H9 (cell line): ENCODE results near the gene GCC2. TPM values are rescaled to one million over a fixed set of nuclear protein-coding genes. Genes with fewer than 3 reads are reported as not detected.

Experiments
- DNase-seq: peaks from one replicate; pipeline ENCODE4 v3.0.0-alpha.2; 2017
- H2AFZ ChIP-seq: one replicate; pipeline ENCODE4 v1.6.1; 2013; ENCODE audit warnings: mild to moderate bottlenecking, low read length, control low read depth, moderate library complexity
- H2AK5ac ChIP-seq: 2 replicates; pipeline ENCODE4 v1.6.1; 2013; ENCODE audit warnings: low read length, control low read depth, mixed read lengths; ENCODE audit not compliant: insufficient read length
- H2BK120ac ChIP-seq: one replicate; pipeline ENCODE4 v1.6.1; 2013; ENCODE audit warnings: low read depth, mild to moderate bottlenecking, low read length, control low read depth, inconsistent platforms; ENCODE audit not compliant: poor library complexity, severe bottlenecking
- H2BK12ac ChIP-seq: 2 replicates; pipeline ENCODE4 v1.6.1; 2013; ENCODE audit warnings: low read length, control low read depth, mixed read lengths, low read depth; ENCODE audit not compliant: insufficient read length
- H2BK15ac ChIP-seq: 2 replicates; pipeline ENCODE4 v1.6.1; 2013; ENCODE audit warnings: low read depth, low read length, control low read depth
- H2BK20ac ChIP-seq: one replicate; pipeline ENCODE4 v1.6.1; 2013; ENCODE audit warnings: low read depth, mild to moderate bottlenecking, low read length, control low read depth, inconsistent platforms; ENCODE audit not compliant: poor library complexity, severe bottlenecking
- H2BK5ac ChIP-seq: 2 replicates; pipeline ENCODE4 v1.6.1; 2013; ENCODE audit warnings: low read length, control low read depth, mixed read lengths; ENCODE audit not compliant: insufficient read length
- H3K14ac ChIP-seq: 2 replicates; pipeline ENCODE4 v1.6.1; 2013; ENCODE audit warnings: low read length, control low read depth; ENCODE audit not compliant: insufficient read depth
- H3K18ac ChIP-seq: 2 replicates; pipeline ENCODE4 v1.6.1; 2013; ENCODE audit warnings: low read depth, mild to moderate bottlenecking, mixed read lengths, low read length, control low read depth; ENCODE audit not compliant: insufficient read length
- H3K23ac ChIP-seq: 2 replicates; pipeline ENCODE4 v1.6.1; 2013; ENCODE audit warnings: low read length, control low read depth, mixed read lengths, low read depth; ENCODE audit not compliant: insufficient read length
- H3K23me2 ChIP-seq: 2 replicates; pipeline ENCODE4 v1.6.1; 2013; ENCODE audit warnings: low read depth, mild to moderate bottlenecking, mixed read lengths, low read length, control low read depth; ENCODE audit not compliant: insufficient read length, poor library complexity, severe bottlenecking
- H3K27ac ChIP-seq: 2 replicates; pipeline ENCODE4 v1.5.1; 2013; ENCODE audit warnings: low read length, control low read depth, mixed read lengths, low read depth; ENCODE audit not compliant: insufficient read length
- H3K27me3 ChIP-seq: 2 replicates; pipeline ENCODE4 v1.6.1; 2013; ENCODE audit warnings: low read length, control low read depth, inconsistent platforms; ENCODE audit not compliant: insufficient read depth
- H3K4ac ChIP-seq: 2 replicates; pipeline ENCODE4 v1.6.1; 2013; ENCODE audit warnings: low read depth, mild to moderate bottlenecking, control low read depth, inconsistent platforms, low read length, moderate library complexity
- H3K4me1 ChIP-seq: 2 replicates; pipeline ENCODE4 v1.6.1; 2013; ENCODE audit warnings: low read length, control low read depth, inconsistent platforms; ENCODE audit not compliant: insufficient read depth
- H3K4me2 ChIP-seq: 2 replicates; pipeline ENCODE4 v1.6.1; 2013; ENCODE audit warnings: low read length, control low read depth, mixed read lengths; ENCODE audit not compliant: insufficient read length, insufficient read depth
- H3K56ac ChIP-seq: 2 replicates; pipeline ENCODE4 v1.6.1; 2013; ENCODE audit warnings: low read depth, mild to moderate bottlenecking, mixed read lengths, low read length, control low read depth; ENCODE audit not compliant: insufficient read length
- H3K79me1 ChIP-seq: 2 replicates; pipeline ENCODE4 v1.6.1; 2013; ENCODE audit warnings: low read depth, mild to moderate bottlenecking, moderate library complexity, low read length, control low read depth, inconsistent platforms; ENCODE audit not compliant: insufficient read depth, poor library complexity, severe bottlenecking
- H3K79me2 ChIP-seq: 2 replicates; pipeline ENCODE4 v1.6.1; 2013; ENCODE audit warnings: low read length, control low read depth, inconsistent platforms; ENCODE audit not compliant: insufficient read depth
- H3K9ac ChIP-seq: 2 replicates; pipeline ENCODE4 v1.6.1; 2013; ENCODE audit warnings: low read length, control low read depth, mixed read lengths; ENCODE audit not compliant: insufficient read length; ENCODE audit errors: extremely low read depth
- H3K9me3 ChIP-seq: one replicate; pipeline ENCODE4 v1.6.1; 2013; ENCODE audit warnings: low read depth, low read length, inconsistent platforms; ENCODE audit not compliant: control insufficient read depth
- H3T11ph ChIP-seq: one replicate; pipeline ENCODE4 v1.6.1; 2013; ENCODE audit warnings: mild to moderate bottlenecking, low read length, control low read depth, inconsistent platforms
- H4K20me1 ChIP-seq: one replicate; pipeline ENCODE4 v1.6.1; 2013; ENCODE audit not compliant: control insufficient read depth, insufficient read length, insufficient read depth
- H4K5ac ChIP-seq: 2 replicates; pipeline ENCODE4 v1.6.1; 2013; ENCODE audit warnings: low read depth, mild to moderate bottlenecking, mixed read lengths, low read length, control low read depth; ENCODE audit not compliant: insufficient read length
- H4K8ac ChIP-seq: replicated peaks from 2 replicates; pipeline ENCODE4 v1.6.1; 2013; ENCODE audit warnings: low read length, control low read depth, mixed read lengths, low read depth; ENCODE audit not compliant: insufficient read length
- H4K91ac ChIP-seq: 2 replicates; pipeline ENCODE4 v1.6.1; 2013; ENCODE audit warnings: low read depth, mild to moderate bottlenecking, moderate library complexity, mixed read lengths, low read length, control low read depth; ENCODE audit not compliant: insufficient read length
- H3K27ac Mint-ChIP-seq, 3 experiments: 2 replicates in 2 of 3; 3 replicates in 1 of 3; pipeline ENCODE4 v1.8.0; 2020 to 2021; ENCODE audit warnings: mixed read lengths in 3 of 3, mild to moderate bottlenecking in 1 of 3, moderate library complexity in 1 of 3
- H3K27me3 Mint-ChIP-seq: 2 replicates; pipeline ENCODE4 v1.8.0; 2021; ENCODE audit warnings: low read depth, mild to moderate bottlenecking, moderate library complexity, mixed read lengths
- H3K36me3 Mint-ChIP-seq, 3 experiments: 2 replicates in 2 of 3; 3 replicates in 1 of 3; pipeline ENCODE4 v1.8.0; 2020 to 2021; ENCODE audit warnings: low read depth in 3 of 3, mixed read lengths in 3 of 3; ENCODE audit not compliant: insufficient read depth in 1 of 3
- H3K4me1 Mint-ChIP-seq, 2 experiments: 2 replicates each; pipeline ENCODE4 v1.8.0; 2020; ENCODE audit warnings: mixed read lengths in 2 of 2
- H3K4me3 Mint-ChIP-seq, 2 experiments: 2 replicates in 1 of 2; 3 replicates in 1 of 2; pipeline ENCODE4 v1.8.0; 2020 to 2021; ENCODE audit warnings: mild to moderate bottlenecking in 2 of 2, mixed read lengths in 2 of 2, moderate library complexity in 1 of 2
- H3K9me3 Mint-ChIP-seq, 2 experiments: 2 replicates in 1 of 2; 3 replicates in 1 of 2; pipeline ENCODE4 v1.8.0; 2020; ENCODE audit warnings: mild to moderate bottlenecking in 2 of 2, mixed read lengths in 2 of 2, moderate library complexity in 1 of 2
- WGBS: extraction: QIAGEN DNeasy Blood & Tissue Kit; methylation state at CpG from one replicate; pipeline ENCODE4 v1.1.7; 2013; ENCODE audit warnings: missing lambda C conversion rate, low lambda C conversion rate, mixed read lengths; ENCODE audit not compliant: insufficient read length; ENCODE audit errors: extremely low coverage; 5-methylcytosine and 5-hydroxymethylcytosine counted together
- total RNA-seq: library from RNA; stranded (reverse); gene quantifications from 2 replicates; pipeline ENCODE4 v1.2.1, GENCODE V29; 2021
- TF ChIP-seq, protein P1 (sequence below): fragments of 200-600 bp; sonication (generic); conservative IDR thresholded peaks from 3 replicates; pipeline ENCODE4 v1.8.0; 2021; ENCODE audit warnings: antibody characterized with exemption, mild to moderate bottlenecking

The GCC2 gene
- total RNA-seq, 1 experiment from 2014 or later, result 53.3 TPM

DNA sequence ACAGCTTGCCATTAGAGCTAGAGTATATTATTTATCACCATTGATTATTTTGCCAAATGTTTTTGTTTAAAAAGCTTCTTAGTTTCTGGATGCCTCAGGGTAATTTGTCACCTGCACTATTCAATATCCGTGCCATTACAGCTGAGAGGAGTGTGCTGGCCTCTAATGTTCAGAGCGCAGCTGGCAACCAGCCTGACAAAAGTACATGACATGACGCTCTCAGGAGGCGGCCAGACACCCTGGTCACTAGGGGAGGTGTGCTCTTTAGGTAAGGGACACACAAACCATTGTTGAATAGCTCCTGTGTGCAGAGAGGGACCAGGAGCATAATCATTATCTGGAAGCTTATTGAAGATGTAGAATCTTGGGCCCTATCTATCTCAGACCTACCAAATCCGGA, 105.5 kb downstream of the GCC2 start:
- no peak overlapping the region for H2BK12ac ChIP-seq
- no peaks in the 10 kb centered on the region for H3K27me3 Mint-ChIP-seq
- no peaks in the 10 kb centered on the region for H3K27me3 ChIP-seq
- H2AK5ac ChIP-seq, result no peak overlapping the region
- H3K4me1 Mint-ChIP-seq, result peaks cover 3 to 23% of the 10 kb centered on the region in 2 experiments; a peak in 3 of 4 replicates
- no peak overlapping the region for H4K91ac ChIP-seq
- peak overlapping the region in 2 of 3 experiments; percentile 17 to 33; a peak in 1 of 7 replicates for H3K27ac Mint-ChIP-seq
- H3K4ac ChIP-seq, result no peak overlapping the region
- peaks cover 9% of the 10 kb centered on the region; the same call in 1 of the 2 replicates for H3K79me2 ChIP-seq
- H3K18ac ChIP-seq, result no peak overlapping the region
- no peak overlapping the region for H3K9ac ChIP-seq
- H2AFZ ChIP-seq, result no peak overlapping the region
- H2BK120ac ChIP-seq, result no peak overlapping the region
- no peaks in the 10 kb centered on the region for H3K23me2 ChIP-seq
- no peaks in the 10 kb centered on the region for H3K36me3 Mint-ChIP-seq
- H4K20me1 ChIP-seq, result no peaks in the 10 kb centered on the region
- no peak for DNase-seq
- no peak overlapping the region for H4K5ac ChIP-seq
- no peak overlapping the region for H4K8ac ChIP-seq
- no peak overlapping the region for H3T11ph ChIP-seq
- no peak overlapping the region for H2BK20ac ChIP-seq
- TF ChIP-seq, protein P1, sequence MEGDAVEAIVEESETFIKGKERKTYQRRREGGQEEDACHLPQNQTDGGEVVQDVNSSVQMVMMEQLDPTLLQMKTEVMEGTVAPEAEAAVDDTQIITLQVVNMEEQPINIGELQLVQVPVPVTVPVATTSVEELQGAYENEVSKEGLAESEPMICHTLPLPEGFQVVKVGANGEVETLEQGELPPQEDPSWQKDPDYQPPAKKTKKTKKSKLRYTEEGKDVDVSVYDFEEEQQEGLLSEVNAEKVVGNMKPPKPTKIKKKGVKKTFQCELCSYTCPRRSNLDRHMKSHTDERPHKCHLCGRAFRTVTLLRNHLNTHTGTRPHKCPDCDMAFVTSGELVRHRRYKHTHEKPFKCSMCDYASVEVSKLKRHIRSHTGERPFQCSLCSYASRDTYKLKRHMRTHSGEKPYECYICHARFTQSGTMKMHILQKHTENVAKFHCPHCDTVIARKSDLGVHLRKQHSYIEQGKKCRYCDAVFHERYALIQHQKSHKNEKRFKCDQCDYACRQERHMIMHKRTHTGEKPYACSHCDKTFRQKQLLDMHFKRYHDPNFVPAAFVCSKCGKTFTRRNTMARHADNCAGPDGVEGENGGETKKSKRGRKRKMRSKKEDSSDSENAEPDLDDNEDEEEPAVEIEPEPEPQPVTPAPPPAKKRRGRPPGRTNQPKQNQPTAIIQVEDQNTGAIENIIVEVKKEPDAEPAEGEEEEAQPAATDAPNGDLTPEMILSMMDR, result no peak
- H3K27ac ChIP-seq, result no peak overlapping the region
- no peaks in the 10 kb centered on the region for H3K9me3 Mint-ChIP-seq
- peaks cover 13% of the 10 kb centered on the region; the same call in 1 of the 2 replicates for H3K4me1 ChIP-seq
- no peak overlapping the region for H3K14ac ChIP-seq
- no peak overlapping the region for H3K23ac ChIP-seq
- no peak overlapping the region for H3K4me3 Mint-ChIP-seq
- no peak overlapping the region for H2BK5ac ChIP-seq
- no CpG with 5 or more reads among the region's 5 CpGs for WGBS
- H3K9me3 ChIP-seq, result no peaks in the 10 kb centered on the region
- H2BK15ac ChIP-seq, result no peak overlapping the region
- H3K79me1 ChIP-seq, result no peaks in the 10 kb centered on the region
- H3K56ac ChIP-seq, result no peak overlapping the region
- no peak overlapping the region for H3K4me2 ChIP-seq
